ENCODE results near the gene SELENOM.

SELENOM gene

GRCh38 chr22:31139066-31139465 lies 31.7 kb upstream of the SELENOM start:
- Histone ChIP-seq H3K27me3 (peaks cover 0 to 9% of the 10 kb centered on the region in 2 donors), H3K9me3 (no peaks in the 10 kb centered on the region), H3K4me3 (no peak overlapping the region), H3K27ac (no peak overlapping the region), H3K36me3 (peaks cover 0 to under 1% (median 0%) of the 10 kb centered on the region in 3 donors), H3K4me1 (peaks cover 0 to 25% (median 12%) of the 10 kb centered on the region in 4 donors)
- TF ChIP-seq CTCF (IDR thresholded peaks at IDR 0.05), result no peak
- intact Hi-C loops (cut with DNase I; ENCODE audit: low total_unique reads), result no loop called here
- DNase-seq, result no peak

- H3K27ac ChIP-seq, result no peak overlapping the region
Observed at GRCh38 chr22:31138126-31138525, 30.8 kb upstream of the SELENOM start.

GRCh38 chr22:31137721-31138120 lies 30.4 kb upstream of the SELENOM start:
- no peak for DNase-seq
- no peak overlapping the region for H3K4me3 ChIP-seq
- intact Hi-C loops (cut with DNase I; ENCODE audit: low total_unique reads), result no loop called here
- H3K4me1 ChIP-seq, result peaks cover 0 to 15% (median 8%) of the 10 kb centered on the region in 4 donors
- H3K36me3 ChIP-seq, result peaks cover 0 to 7% (median 0%) of the 10 kb centered on the region in 3 donors
- peaks cover 0 to 9% of the 10 kb centered on the region in 2 donors for H3K27me3 ChIP-seq
- no peaks in the 10 kb centered on the region for H3K9me3 ChIP-seq
- no peak for TF ChIP-seq CTCF (IDR thresholded peaks at IDR 0.05)
- no peak overlapping the region for H3K27ac ChIP-seq

More at GRCh38 chr22:31138126-31138525, 30.8 kb upstream of the SELENOM start:
- intact Hi-C loops (cut with DNase I; ENCODE audit: low total_unique reads), result no loop called here
- no peak for DNase-seq
- Histone ChIP-seq H3K27me3 (peaks cover 0 to 9% of the 10 kb centered on the region in 2 donors), H3K4me3 (no peak overlapping the region), H3K36me3 (peaks cover 0 to 7% (median 0%) of the 10 kb centered on the region in 3 donors), H3K4me1 (peaks cover 0 to 19% (median 11%) of the 10 kb centered on the region in 4 donors), H3K9me3 (no peaks in the 10 kb centered on the region)
- no peak for TF ChIP-seq CTCF (IDR thresholded peaks at IDR 0.05)

GRCh38 chr22:31136711-31137110 lies 29.3 kb upstream of the SELENOM start:
- Histone ChIP-seq H3K27me3 (peaks cover 0 to 9% of the 10 kb centered on the region in 2 donors), H3K4me1 (peaks cover 0 to 11% (median 5%) of the 10 kb centered on the region in 4 donors), H3K9me3 (no peaks in the 10 kb centered on the region), H3K4me3 (no peak overlapping the region), H3K36me3 (peaks cover 0 to 7% (median 0%) of the 10 kb centered on the region in 3 donors), H3K27ac (no peak overlapping the region)
- no peak for DNase-seq
- TF ChIP-seq CTCF (IDR thresholded peaks at IDR 0.05), result no peak
- intact Hi-C loops (cut with DNase I; ENCODE audit: low total_unique reads), result no loop called here

GRCh38 chr22:31136155-31136554 lies 28.8 kb upstream of the SELENOM start:
- intact Hi-C loops (cut with DNase I; ENCODE audit: low total_unique reads), result no loop called here

More at GRCh38 chr22:31136155-31136554, 28.8 kb upstream of the SELENOM start:
- no peak for DNase-seq
- H3K4me1 ChIP-seq, result peaks cover 0 to 11% (median 5%) of the 10 kb centered on the region in 4 donors
- no peak for TF ChIP-seq CTCF (IDR thresholded peaks at IDR 0.05)
- peaks cover 0 to 9% of the 10 kb centered on the region in 2 donors for H3K27me3 ChIP-seq
- H3K9me3 ChIP-seq, result no peaks in the 10 kb centered on the region
- peaks cover 0 to 7% (median 0%) of the 10 kb centered on the region in 3 donors for H3K36me3 ChIP-seq
- H3K4me3 ChIP-seq, result no peak overlapping the region
- H3K27ac ChIP-seq, result no peak overlapping the region
